GM12872 (cell line): ENCODE data around the gene HBB.
"Not testable (repeated sequence)": the region's sequence is repeated elsewhere in the genome, so short reads cannot be mapped to it uniquely, and the experiment has no call there.

Source experiments
- CTCF ChIP-seq: IDR thresholded peaks from 3 replicates; pipeline ENCODE4 v1.5.1; 2011; ENCODE audit warnings: low read depth, mild to moderate bottlenecking, low read length, moderate library complexity; ENCODE audit not compliant: insufficient read depth

Gene HBB

GRCh38 chr11:5265832-5266231, 39.0 kb upstream of the HBB start:
- no peak for TF ChIP-seq CTCF

GRCh38 chr11:5258543-5259262, 31.8 kb upstream of the HBB start:
- TF ChIP-seq CTCF, result no peak

- TF ChIP-seq CTCF, result no peak
Measured at GRCh38 chr11:5257296-5257695, 30.4 kb upstream of the HBB start.

GRCh38 chr11:5254646-5255413, 28.0 kb upstream of the HBB start, which contains the start of gene HBG2:
HBG2 (minus strand) TSS chr11:5254781; CDS start chr11:5254728, 53 bp downstream.
- not testable (repeated sequence) for TF ChIP-seq CTCF

- no peak for TF ChIP-seq CTCF
Measured at GRCh38 chr11:5252919-5253265, 26.0 kb upstream of the HBB start.

- no peak for TF ChIP-seq CTCF
Measured at GRCh38 chr11:5252192-5252918, 25.5 kb upstream of the HBB start.

- no peak for TF ChIP-seq CTCF
Measured at GRCh38 chr11:5251746-5252145, 24.9 kb upstream of the HBB start.
